HEK293T (cell line): ENCODE measurements around the gene PIGU.

Source experiments
- ARNT ChIP-seq: fragments of 450-650 bp; IDR thresholded peaks from 2 replicates; pipeline ENCODE4 v1.6.1; 2017; ENCODE audit warnings: mild to moderate bottlenecking
- CTBP1 ChIP-seq: fragments of 450-650 bp; IDR thresholded peaks from 2 replicates; pipeline ENCODE4 v1.6.1; 2016; ENCODE audit warnings: borderline replicate concordance
- ELF4 ChIP-seq: fragments of 450-650 bp; IDR thresholded peaks from 2 replicates; pipeline ENCODE4 v1.6.1; 2017; ENCODE audit warnings: antibody characterized with exemption
- FOXA1 ChIP-seq: fragments of 450-650 bp; IDR thresholded peaks from 2 replicates; pipeline ENCODE4 v1.6.1; 2016; ENCODE audit warnings: mild to moderate bottlenecking
- FOXK2 ChIP-seq: fragments of 450-650 bp; IDR thresholded peaks from 2 replicates; pipeline ENCODE4 v1.6.1; 2016; ENCODE audit warnings: mild to moderate bottlenecking
- FOXM1 ChIP-seq: fragments of 450-650 bp; IDR thresholded peaks from 2 replicates; pipeline ENCODE4 v1.6.1; 2017; ENCODE audit warnings: mild to moderate bottlenecking, borderline replicate concordance
- HDGF ChIP-seq: fragments of 450-650 bp; IDR thresholded peaks from 2 replicates; pipeline ENCODE4 v1.6.1; 2017; ENCODE audit warnings: antibody characterized with exemption, borderline replicate concordance
- LEF1 ChIP-seq: fragments of 450-650 bp; IDR thresholded peaks from 2 replicates; pipeline ENCODE4 v1.6.1; 2017; ENCODE audit warnings: mild to moderate bottlenecking, borderline replicate concordance
- NFRKB ChIP-seq: fragments of 450-650 bp; IDR thresholded peaks from 2 replicates; pipeline ENCODE4 v1.6.1; 2016; ENCODE audit warnings: mild to moderate bottlenecking, moderate library complexity
- PKNOX1 ChIP-seq: fragments of 450-650 bp; IDR thresholded peaks from 2 replicates; pipeline ENCODE4 v1.6.1; 2016
- SP1 ChIP-seq: fragments of 450-650 bp; IDR thresholded peaks from 2 replicates; pipeline ENCODE4 v1.6.1; 2017
- SUZ12 ChIP-seq: fragments of 450-650 bp; IDR thresholded peaks from 2 replicates; pipeline ENCODE4 v1.6.1; 2016; ENCODE audit warnings: mild to moderate bottlenecking
- TARDBP ChIP-seq: fragments of 450-650 bp; IDR thresholded peaks from 2 replicates; pipeline ENCODE4 v1.6.1; 2016
- ZNF384 ChIP-seq: fragments of 450-650 bp; IDR thresholded peaks from 2 replicates; pipeline ENCODE4 v1.6.1; 2016

DNA sequence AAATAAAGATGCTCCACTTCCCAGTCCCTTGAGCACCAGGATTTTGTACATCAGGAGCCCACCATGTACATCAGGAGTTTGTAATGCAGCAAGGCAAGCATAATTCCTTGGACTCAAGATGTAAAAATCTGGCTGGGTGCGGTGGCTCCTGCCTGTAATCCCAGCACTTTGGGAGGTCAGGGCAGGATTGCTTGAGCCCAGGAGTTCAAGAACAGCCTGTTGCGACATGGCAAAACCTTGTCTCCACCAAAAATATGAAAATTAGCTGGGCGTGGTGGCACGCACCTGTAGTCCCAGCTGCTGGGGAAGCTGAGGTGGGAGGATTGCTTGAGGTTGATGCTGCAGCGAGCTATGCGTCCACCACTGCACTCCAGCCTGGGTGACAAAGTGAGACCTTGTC lies 134.5 kb downstream of the PIGU start:
- TF ChIP-seq FOXA1 (no peak), SP1 (no peak), ELF4 (no peak), LEF1 (no peak), SUZ12 (no peak), FOXM1 (no peak), CTBP1 (no peak), FOXK2 (no peak), PKNOX1 (no peak), NFRKB (no peak), ARNT (no peak), HDGF (no peak), TARDBP (no peak), ZNF384 (no peak)
